Measurements from ENCODE around the gene CECR2. TPM values are rescaled to one million over a fixed set of nuclear protein-coding genes. Genes with fewer than 3 reads are reported as not detected.

Gene CECR2
- polyA plus RNA-seq, 4 donors: 8.9 to 24.3 (median 15.5) TPM

GRCh38 chr22:17443405-17444203, 74.3 kb downstream of the CECR2 start:
- DNase-seq (ENCODE audit: low read depth in 4 of 4, low spot score in 2 of 4): no peak

- DNase-seq (ENCODE audit: low read depth in 4 of 4, low spot score in 2 of 4): no peak
Observed at GRCh38 chr22:17444204-17444504, 74.9 kb downstream of the CECR2 start.

GRCh38 chr22:17446698-17447097, 77.4 kb downstream of the CECR2 start:
- no peak for DNase-seq (ENCODE audit: low read depth in 4 of 4, low spot score in 2 of 4)

GRCh38 chr22:17451316-17451715, 82.1 kb downstream of the CECR2 start:
- DNase-seq (ENCODE audit: low read depth in 4 of 4, low spot score in 2 of 4): no peak

GRCh38 chr22:17460895-17461294, 91.6 kb downstream of the CECR2 start:
- no peak for DNase-seq (ENCODE audit: low read depth in 4 of 4, low spot score in 2 of 4)

GRCh38 chr22:17470880-17471500, 101.7 kb downstream of the CECR2 start:
- no peak for DNase-seq (ENCODE audit: low read depth in 4 of 4, low spot score in 2 of 4)

GRCh38 chr22:17471886-17472535, 102.8 kb downstream of the CECR2 start:
- DNase-seq (ENCODE audit: low read depth in 4 of 4, low spot score in 2 of 4): no peak

GRCh38 chr22:17472932-17473331, 103.7 kb downstream of the CECR2 start:
- DNase-seq (ENCODE audit: low read depth in 4 of 4, low spot score in 2 of 4): no peak

- no peak for DNase-seq (ENCODE audit: low read depth in 4 of 4, low spot score in 2 of 4)
Observed at GRCh38 chr22:17475318-17476230, 106.3 kb downstream of the CECR2 start.

GRCh38 chr22:17476838-17477237, 107.6 kb downstream of the CECR2 start:
- no peak for DNase-seq (ENCODE audit: low read depth in 4 of 4, low spot score in 2 of 4)

- no peak for DNase-seq (ENCODE audit: low read depth in 4 of 4, low spot score in 2 of 4)
Observed at GRCh38 chr22:17477391-17477833, 108.2 kb downstream of the CECR2 start.

GRCh38 chr22:17479135-17479534, 109.9 kb downstream of the CECR2 start:
- no peak for DNase-seq (ENCODE audit: low read depth in 4 of 4, low spot score in 2 of 4)

- DNase-seq (ENCODE audit: low read depth in 4 of 4, low spot score in 2 of 4): no peak
Observed at GRCh38 chr22:17481424-17481823, 112.2 kb downstream of the CECR2 start.

GRCh38 chr22:17483688-17484372, 114.6 kb downstream of the CECR2 start:
- no peak for DNase-seq (ENCODE audit: low read depth in 4 of 4, low spot score in 2 of 4)

GRCh38 chr22:17484608-17485007, 115.3 kb downstream of the CECR2 start:
- no peak for DNase-seq (ENCODE audit: low read depth in 4 of 4, low spot score in 2 of 4)

- DNase-seq (ENCODE audit: low read depth in 4 of 4, low spot score in 2 of 4): no peak
Observed at GRCh38 chr22:17486313-17486712, 117.1 kb downstream of the CECR2 start.

GRCh38 chr22:17486719-17487118, 117.5 kb downstream of the CECR2 start:
- DNase-seq (ENCODE audit: low read depth in 4 of 4, low spot score in 2 of 4): no peak

GRCh38 chr22:17489101-17489500, 119.8 kb downstream of the CECR2 start:
- no peak for DNase-seq (ENCODE audit: low read depth in 4 of 4, low spot score in 2 of 4)

GRCh38 chr22:17491090-17491640, 121.9 kb downstream of the CECR2 start:
- DNase-seq (ENCODE audit: low read depth in 4 of 4, low spot score in 2 of 4): no peak

GRCh38 chr22:17492247-17492646, 123.0 kb downstream of the CECR2 start:
- DNase-seq (ENCODE audit: low read depth in 4 of 4, low spot score in 2 of 4): no peak
